Measurements from ENCODE around the gene PEX6.

GRCh38 chr6:42942444-42942843 is 36.5 kb downstream of the PEX6 start:
- no peak for TF ChIP-seq ZNF354B (CRISPR knock-in tag; IDR thresholded peaks at IDR 0.05)
- no peak for TF ChIP-seq ZNF274 (CRISPR knock-in tag; IDR thresholded peaks at IDR 0.05)
- TF ChIP-seq GZF1 (CRISPR knock-in tag; IDR thresholded peaks at IDR 0.05): no peak
- TF ChIP-seq, protein P1, sequence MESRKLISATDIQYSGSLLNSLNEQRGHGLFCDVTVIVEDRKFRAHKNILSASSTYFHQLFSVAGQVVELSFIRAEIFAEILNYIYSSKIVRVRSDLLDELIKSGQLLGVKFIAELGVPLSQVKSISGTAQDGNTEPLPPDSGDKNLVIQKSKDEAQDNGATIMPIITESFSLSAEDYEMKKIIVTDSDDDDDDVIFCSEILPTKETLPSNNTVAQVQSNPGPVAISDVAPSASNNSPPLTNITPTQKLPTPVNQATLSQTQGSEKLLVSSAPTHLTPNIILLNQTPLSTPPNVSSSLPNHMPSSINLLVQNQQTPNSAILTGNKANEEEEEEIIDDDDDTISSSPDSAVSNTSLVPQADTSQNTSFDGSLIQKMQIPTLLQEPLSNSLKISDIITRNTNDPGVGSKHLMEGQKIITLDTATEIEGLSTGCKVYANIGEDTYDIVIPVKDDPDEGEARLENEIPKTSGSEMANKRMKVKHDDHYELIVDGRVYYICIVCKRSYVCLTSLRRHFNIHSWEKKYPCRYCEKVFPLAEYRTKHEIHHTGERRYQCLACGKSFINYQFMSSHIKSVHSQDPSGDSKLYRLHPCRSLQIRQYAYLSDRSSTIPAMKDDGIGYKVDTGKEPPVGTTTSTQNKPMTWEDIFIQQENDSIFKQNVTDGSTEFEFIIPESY (CRISPR knock-in tag; IDR thresholded peaks at IDR 0.05): no peak
- TF ChIP-seq ZNF549 (CRISPR knock-in tag; IDR thresholded peaks at IDR 0.05): no peak
- no peak for TF ChIP-seq E2F1 (CRISPR knock-in tag; IDR thresholded peaks at IDR 0.05)
- no peak for TF ChIP-seq ZBTB8A (CRISPR knock-in tag; IDR thresholded peaks at IDR 0.05; ENCODE audit: borderline replicate concordance, low read depth)
- no peak for TF ChIP-seq ZNF775 (CRISPR knock-in tag; IDR thresholded peaks at IDR 0.05; ENCODE audit: borderline replicate concordance)
- TF ChIP-seq, protein P2, sequence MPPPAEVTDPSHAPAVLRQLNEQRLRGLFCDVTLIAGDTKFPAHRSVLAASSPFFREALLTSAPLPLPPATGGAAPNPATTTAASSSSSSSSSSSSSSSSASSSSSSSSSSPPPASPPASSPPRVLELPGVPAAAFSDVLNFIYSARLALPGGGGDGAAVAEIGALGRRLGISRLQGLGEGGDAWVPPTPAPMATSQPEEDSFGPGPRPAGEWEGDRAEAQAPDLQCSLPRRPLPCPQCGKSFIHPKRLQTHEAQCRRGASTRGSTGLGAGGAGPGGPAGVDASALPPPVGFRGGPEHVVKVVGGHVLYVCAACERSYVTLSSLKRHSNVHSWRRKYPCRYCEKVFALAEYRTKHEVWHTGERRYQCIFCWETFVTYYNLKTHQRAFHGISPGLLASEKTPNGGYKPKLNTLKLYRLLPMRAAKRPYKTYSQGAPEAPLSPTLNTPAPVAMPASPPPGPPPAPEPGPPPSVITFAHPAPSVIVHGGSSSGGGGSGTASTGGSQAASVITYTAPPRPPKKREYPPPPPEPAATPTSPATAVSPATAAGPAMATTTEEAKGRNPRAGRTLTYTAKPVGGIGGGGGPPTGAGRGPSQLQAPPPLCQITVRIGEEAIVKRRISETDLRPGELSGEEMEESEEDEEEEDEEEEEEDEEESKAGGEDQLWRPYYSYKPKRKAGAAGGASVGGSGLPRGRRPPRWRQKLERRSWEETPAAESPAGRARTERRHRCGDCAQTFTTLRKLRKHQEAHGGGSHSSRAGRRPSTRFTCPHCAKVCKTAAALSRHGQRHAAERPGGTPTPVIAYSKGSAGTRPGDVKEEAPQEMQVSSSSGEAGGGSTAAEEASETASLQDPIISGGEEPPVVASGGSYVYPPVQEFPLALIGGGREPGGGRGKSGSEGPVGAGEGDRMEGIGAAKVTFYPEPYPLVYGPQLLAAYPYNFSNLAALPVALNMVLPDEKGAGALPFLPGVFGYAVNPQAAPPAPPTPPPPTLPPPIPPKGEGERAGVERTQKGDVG (CRISPR knock-in tag; IDR thresholded peaks at IDR 0.05; ENCODE audit: borderline replicate concordance): no peak
- no peak for TF ChIP-seq ARNTL (CRISPR knock-in tag; IDR thresholded peaks at IDR 0.05)
- TF ChIP-seq MAZ (IDR thresholded peaks at IDR 0.05; ENCODE audit: borderline replicate concordance, low read depth, low read length): no peak
- TF ChIP-seq MAZ (CRISPR knock-in tag; IDR thresholded peaks at IDR 0.05; ENCODE audit: low read depth): no peak
- TF ChIP-seq POLR2A (IDR thresholded peaks at IDR 0.05; ENCODE audit: insufficient read depth in 1 of 2, low read depth in 2 of 2, low read length in 2 of 2): no peak

Measured in HepG2 (cell line).